IMR-90 (cell line): ENCODE measurements around the gene CLDN9. TPM values are rescaled to one million over a fixed set of nuclear protein-coding genes. Genes with fewer than 3 reads are reported as not detected.

Experiments
- ATAC-seq: fragments of 200-7000 bp; cut with Tn5 transposase; 2 replicates; pipeline ENCODE4 v1.9.1; 2020; ENCODE audit warnings: low read depth, mild to moderate bottlenecking, moderate library complexity
- BruUV-seq: library from RNA; stranded (reverse); fragments of 400-500 nt; replicated peaks from 2 replicates; lab custom pipeline; 2021; lab: Mats Ljungman, UMichigan
- CTCF ChIA-PET: fragments of 300-600 bp; formaldehyde crosslinking; extraction: SDS; loops from one replicate; lab custom pipeline; 2021; ENCODE audit warnings: antibody characterized with exemption; lab: Yijun Ruan, JAX
- POLR2A ChIA-PET: fragments of 300-600 bp; sonication (Branson Sonifier 250); formaldehyde crosslinking; loops from one replicate; lab custom pipeline; 2022; ENCODE audit warnings: antibody characterized with exemption; ENCODE audit not compliant: unreplicated experiment; lab: Charles Lee
- DNase-seq: peaks from one replicate; pipeline ENCODE4 v3.0.0; 2013
- H2AFZ ChIP-seq: replicated peaks from 2 replicates; pipeline ENCODE3; 2013; ENCODE audit warnings: low read length, mild to moderate bottlenecking; ENCODE audit not compliant: poor library complexity
- H2AK5ac ChIP-seq: 2 replicates; pipeline ENCODE4 v1.6.1; 2013; ENCODE audit warnings: low read depth, low read length, inconsistent platforms
- H2AK9ac ChIP-seq: replicated peaks from 2 replicates; pipeline ENCODE3; 2013; ENCODE audit warnings: mild to moderate bottlenecking, low read depth, low read length, moderate library complexity; ENCODE audit not compliant: poor library complexity
- H2BK120ac ChIP-seq: 2 replicates; pipeline ENCODE4 v1.6.1; 2013; ENCODE audit warnings: low read depth, low read length, inconsistent platforms
- H2BK15ac ChIP-seq: 3 replicates; pipeline ENCODE4 v1.6.1; 2013; ENCODE audit warnings: low read depth, low read length, inconsistent platforms
- H2BK20ac ChIP-seq: 2 replicates; pipeline ENCODE4 v1.6.1; 2013; ENCODE audit warnings: low read depth, mild to moderate bottlenecking, inconsistent platforms, low read length, moderate library complexity
- H2BK5ac ChIP-seq: 2 replicates; pipeline ENCODE4 v1.6.1; 2013; ENCODE audit warnings: mild to moderate bottlenecking, low read depth, low read length, inconsistent platforms; ENCODE audit not compliant: poor library complexity, severe bottlenecking
- H3K14ac ChIP-seq: replicated peaks from 2 replicates; pipeline ENCODE4 v1.6.1; 2013; ENCODE audit warnings: low read depth, low read length, inconsistent platforms
- H3K18ac ChIP-seq: 2 replicates; pipeline ENCODE4 v1.6.1; 2013; ENCODE audit warnings: low read depth, low read length, control low read depth
- H3K23ac ChIP-seq: 2 replicates; pipeline ENCODE4 v1.6.1; 2013; ENCODE audit warnings: low read depth, low read length, inconsistent platforms
- H3K27ac ChIP-seq: 2 replicates; pipeline ENCODE4 v1.5.1; 2013; ENCODE audit warnings: mild to moderate bottlenecking, control low read depth, low read length; ENCODE audit not compliant: insufficient read depth
- H3K27me3 ChIP-seq: 2 replicates; pipeline ENCODE4 v1.6.1; 2013; ENCODE audit warnings: low read length; ENCODE audit not compliant: control insufficient read depth, insufficient read depth
- H3K36me3 ChIP-seq: 2 replicates; pipeline ENCODE4 v1.6.1; 2013; ENCODE audit warnings: low read length, mixed read lengths; ENCODE audit not compliant: control insufficient read depth, insufficient read depth
- H3K4ac ChIP-seq: 2 replicates; pipeline ENCODE4 v1.6.1; 2013; ENCODE audit warnings: low read depth, low read length, inconsistent platforms
- H3K4me1 ChIP-seq: 2 replicates; pipeline ENCODE4 v1.6.1; 2013; ENCODE audit warnings: low read length, mixed read lengths; ENCODE audit not compliant: control insufficient read depth, insufficient read depth
- H3K4me2 ChIP-seq: 2 replicates; pipeline ENCODE4 v1.6.1; 2013; ENCODE audit warnings: low read depth, mild to moderate bottlenecking, control low read depth, low read length, moderate library complexity
- H3K4me3 ChIP-seq: 2 replicates; pipeline ENCODE4 v1.5.1; 2013; ENCODE audit warnings: low read depth, mild to moderate bottlenecking, control low read depth, low read length, moderate library complexity; ENCODE audit not compliant: insufficient read depth
- H3K56ac ChIP-seq: 2 replicates; pipeline ENCODE4 v1.6.1; 2013; ENCODE audit warnings: low read length, inconsistent platforms; ENCODE audit not compliant: insufficient read depth; ENCODE audit errors: extremely low read depth
- H3K79me1 ChIP-seq, 2 experiments: 2 replicates each; pipeline ENCODE4 v1.6.1; 2013; ENCODE audit warnings: low read length in 2 of 2, inconsistent platforms in 1 of 2, low read depth in 1 of 2
- H3K9ac ChIP-seq: 2 replicates; pipeline ENCODE4 v1.6.1; 2013; ENCODE audit warnings: low read depth, low read length, control low read depth
- H3K9me1 ChIP-seq: 2 replicates; pipeline ENCODE4 v1.6.1; 2013; ENCODE audit warnings: low read length, inconsistent platforms; ENCODE audit not compliant: insufficient read depth
- H3K9me3 ChIP-seq: 2 replicates; pipeline ENCODE4 v1.6.1; 2013; ENCODE audit warnings: low read length; ENCODE audit not compliant: control insufficient read depth, insufficient read depth
- H4K20me1 ChIP-seq: 2 replicates; pipeline ENCODE4 v1.6.1; 2013; ENCODE audit warnings: low read length, inconsistent platforms; ENCODE audit not compliant: insufficient read depth
- H4K5ac ChIP-seq: 2 replicates; pipeline ENCODE4 v1.6.1; 2013; ENCODE audit warnings: mild to moderate bottlenecking, low read depth, low read length, control low read depth
- H4K8ac ChIP-seq, 2 experiments: 2 replicates each; pipeline ENCODE4 v1.6.1; 2013; ENCODE audit warnings: low read depth in 2 of 2, low read length in 2 of 2, control low read depth in 1 of 2, inconsistent platforms in 1 of 2
- H4K91ac ChIP-seq: 2 replicates; pipeline ENCODE4 v1.6.1; 2013; ENCODE audit warnings: low read depth, low read length, inconsistent platforms; ENCODE audit not compliant: insufficient read depth
- BHLHE40 ChIP-seq: fragments of 150-350 bp; IDR thresholded peaks from 2 replicates; pipeline ENCODE4 v1.6.1; 2016; ENCODE audit warnings: mild to moderate bottlenecking, low read depth, low read length
- ELK1 ChIP-seq: fragments of 150-350 bp; IDR thresholded peaks from 2 replicates; pipeline ENCODE4 v1.6.1; 2016; ENCODE audit warnings: low read depth, mild to moderate bottlenecking, low read length, moderate library complexity, borderline replicate concordance
- MAFK ChIP-seq: IDR thresholded peaks from 2 replicates; pipeline ENCODE4 v1.6.1; 2012; ENCODE audit warnings: low read depth, low read length, improper control_type of control experiment
- NFE2L2 ChIP-seq: fragments of 150-350 bp; IDR thresholded peaks from 2 replicates; pipeline ENCODE4 v1.6.1; 2016; ENCODE audit warnings: low read depth, mild to moderate bottlenecking, low read length
- POLR2A ChIP-seq: IDR thresholded peaks from 2 replicates; pipeline ENCODE4 v1.6.1; 2012; ENCODE audit warnings: mild to moderate bottlenecking, low read depth, low read length
- RAD21 ChIP-seq: IDR thresholded peaks from 2 replicates; pipeline ENCODE4 v1.6.1; 2012; ENCODE audit warnings: low read length, improper control_type of control experiment
- WGBS, 2 experiments: methylation state at CpG; one replicate each; pipeline versions ENCODE4 v1.1.5 to v1.1.7; 2013; ENCODE audit warnings: missing lambda C conversion rate in 2 of 2; ENCODE audit not compliant: insufficient read length in 1 of 2; ENCODE audit errors: extremely low coverage in 2 of 2; 5-methylcytosine and 5-hydroxymethylcytosine counted together
- dilution Hi-C: fragments of 300-500 bp; cut with HindIII; formaldehyde crosslinking; loops from one replicate; pipeline ENCODE4 v1.14.3; 2018; ENCODE audit warnings: low sequenced_read_pairs; ENCODE audit not compliant: unreplicated experiment
- in situ Hi-C: fragments of 300-500 bp; cut with MboI; formaldehyde crosslinking; loops from 3 replicates; pipeline ENCODE4 v1.14.3; 2019; ENCODE audit warnings: low sequenced_read_pairs, inconsistent platforms, mixed read lengths
- intact Hi-C: fragments of 100-400 bp; cut with micrococcal nuclease; formaldehyde crosslinking; loops from 2 replicates; pipeline ENCODE4 v1.10.0; 2022
- polyA plus RNA-seq, 3 experiments: library from polyadenylated mRNA; depleted of rRNA; stranded (reverse); fragments of >200 nt; gene quantifications; 2 replicates each; pipeline ENCODE4 v1.2.3, GENCODE V29; 2012; ENCODE audit warnings: low replicate concordance in 1 of 3
- total RNA-seq: library from RNA; depleted of rRNA; stranded (reverse); fragments of >200 nt; gene quantifications from 2 replicates; pipeline ENCODE4 v1.2.3, GENCODE V29; 2012

Gene CLDN9
- total and polyA plus RNA-seq, 2 of the 4 experiments (the other 2 are of a cell fraction): 0.05 TPM; not detected in 1

GRCh38 chr16:2976673-2977072, 36.0 kb upstream of the CLDN9 start:
- H3K4me2 ChIP-seq: no peak overlapping the region
- H2AFZ ChIP-seq: no peak overlapping the region
- H2BK5ac ChIP-seq: no peak overlapping the region
- intact Hi-C loops: no loop called here
- no peak overlapping the region for H4K5ac ChIP-seq
- H2AK5ac ChIP-seq: no peak overlapping the region
- no peak overlapping the region for H2BK20ac ChIP-seq
- H3K56ac ChIP-seq: no peak overlapping the region
- BruUV-seq: no TSS peak
- H2BK15ac ChIP-seq: no peak overlapping the region
- DNase-seq (no peak), ATAC-seq (no peak)
- H3K4me3 ChIP-seq: no peak overlapping the region
- dilution Hi-C loops: no loop called here
- H3K9me1 ChIP-seq: 0 out of 2 replicates have a peak, but pooled peaks cover 1% of the 10 kb centered on the region
- no peaks in the 10 kb centered on the region for H3K9me3 ChIP-seq
- H3K14ac ChIP-seq: no peak overlapping the region
- H3K4me1 ChIP-seq: peaks cover 4% of the 10 kb centered on the region
- H3K36me3 ChIP-seq: peaks cover 2% of the 10 kb centered on the region; the same call in 1 of the 2 replicates
- H3K79me1 ChIP-seq: peaks cover 14 to 26% of the 10 kb centered on the region in 2 experiments
- no peak overlapping the region for H3K18ac ChIP-seq
- H3K23ac ChIP-seq: no peak overlapping the region
- H3K27ac ChIP-seq: no peak overlapping the region
- POLR2A ChIA-PET: no interaction called here
- 100% methylated on average over 2 of the region's 15 CpGs; no CpG with 5 or more reads in 1 of the 2 experiments for WGBS, 2 experiments
- no peak overlapping the region for H4K91ac ChIP-seq
- no peak overlapping the region for H2BK120ac ChIP-seq
- no peak overlapping the region for H4K8ac ChIP-seq
- no peaks in the 10 kb centered on the region for H3K27me3 ChIP-seq
- H3K4ac ChIP-seq: no peak overlapping the region
- in situ Hi-C loops: no loop called here
- TF ChIP-seq ELK1 (no peak), NFE2L2 (no peak), POLR2A (no peak), RAD21 (no peak), BHLHE40 (no peak), MAFK (no peak)
- CTCF ChIA-PET: no interaction called here
- H2AK9ac ChIP-seq: no peak overlapping the region
- H3K9ac ChIP-seq: no peak overlapping the region
- peaks cover 6% of the 10 kb centered on the region; the same call in 1 of the 2 replicates for H4K20me1 ChIP-seq
